Panc1 (cell line): ENCODE data around the gene TREX2. TPM values are rescaled to one million over a fixed set of nuclear protein-coding genes. Genes with fewer than 3 reads are reported as not detected.
A peak's percentile ranks its signal among the peaks of the same experiment; 100 is the strongest.

Experiments used
- ATAC-seq: fragments of 200-7000 bp; cut with Tn5 transposase; 2 replicates; pipeline ENCODE4 v1.9.1; 2020; ENCODE audit warnings: mild to moderate bottlenecking, moderate library complexity
- BruUV-seq: library from RNA; stranded (reverse); fragments of 400-500 nt; replicated peaks from 2 replicates; lab custom pipeline; 2021; lab: Mats Ljungman, UMichigan
- CTCF ChIA-PET: fragments of 300-600 bp; sonication (Branson Sonifier 250); formaldehyde crosslinking; loops from one replicate; lab custom pipeline; 2022; ENCODE audit warnings: antibody characterized with exemption; lab: Charles Lee
- POLR2A ChIA-PET: fragments of 300-600 bp; sonication (Branson Sonifier 250); formaldehyde crosslinking; loops from one replicate; lab custom pipeline; 2022; ENCODE audit warnings: antibody characterized with exemption; lab: Charles Lee
- DNase-seq: peaks from one replicate; pipeline ENCODE4 v3.0.0-alpha.2; 2010; ENCODE audit warnings: low read depth, low spot score
- H3K27ac ChIP-seq: 2 replicates; pipeline ENCODE4 v1.5.1; 2011; ENCODE audit warnings: mild to moderate bottlenecking, low read length, inconsistent platforms
- H3K27me3 ChIP-seq: fragments of 200-500 bp; sonication (Bioruptor generic); 2 replicates; pipeline ENCODE4 v1.6.0; 2014; ENCODE audit warnings: low read length, inconsistent platforms; ENCODE audit not compliant: control insufficient read depth, insufficient read depth
- H3K36me3 ChIP-seq: fragments of 200-500 bp; sonication (Bioruptor generic); 2 replicates; pipeline ENCODE4 v1.5.1; 2014; ENCODE audit warnings: inconsistent platforms, mild to moderate bottlenecking, low read length, moderate library complexity; ENCODE audit not compliant: control insufficient read depth, insufficient read depth
- H3K4me1 ChIP-seq: 2 replicates; pipeline ENCODE4 v1.5.1; 2011; ENCODE audit warnings: inconsistent platforms, mild to moderate bottlenecking, low read length, moderate library complexity; ENCODE audit not compliant: control insufficient read depth, insufficient read depth
- H3K4me3 ChIP-seq, 2 experiments: 2 replicates each; pipeline ENCODE4 v1.5.1; 2011 to 2012; ENCODE audit warnings: low read depth in 2 of 2, low read length in 2 of 2, mild to moderate bottlenecking in 2 of 2, inconsistent platforms in 1 of 2, moderate library complexity in 1 of 2
- H3K9me3 ChIP-seq: fragments of 200-500 bp; sonication (Bioruptor generic); 2 replicates; pipeline ENCODE4 v1.5.1; 2014; ENCODE audit warnings: low read depth, mild to moderate bottlenecking, inconsistent platforms, low read length, moderate library complexity; ENCODE audit not compliant: control insufficient read depth, insufficient read depth
- CTCF ChIP-seq: fragments of 450-650 bp; IDR thresholded peaks from 2 replicates; pipeline ENCODE4 v1.5.1; 2017; ENCODE audit warnings: mild to moderate bottlenecking
- POLR2AphosphoS5 ChIP-seq: IDR thresholded peaks from 2 replicates; pipeline ENCODE4 v1.6.1; 2012; ENCODE audit warnings: mild to moderate bottlenecking, low read depth, low read length, moderate library complexity
- REST ChIP-seq, 2 experiments: IDR thresholded peaks; 2 replicates each; pipeline ENCODE4 v1.6.1; 2011 to 2012; ENCODE audit warnings: low read depth in 2 of 2, control low read depth in 1 of 2, low read length in 1 of 2, mild to moderate bottlenecking in 1 of 2, moderate library complexity in 1 of 2; ENCODE audit not compliant: insufficient read depth in 1 of 2
- SIN3A ChIP-seq: IDR thresholded peaks from 2 replicates; pipeline ENCODE4 v1.6.1; 2012; ENCODE audit warnings: low read depth, mild to moderate bottlenecking, low read length, moderate library complexity, borderline replicate concordance; ENCODE audit not compliant: insufficient read depth
- TCF7L2 ChIP-seq: IDR thresholded peaks from 2 replicates; pipeline ENCODE4 v1.6.1; 2011; ENCODE audit warnings: mild to moderate bottlenecking, low read depth, low read length, inconsistent platforms
- in situ Hi-C: cut with HindIII; loops from 2 replicates; pipeline ENCODE4 v1.10.0; 2016; ENCODE audit warnings: low sequenced_read_pairs, low pct_unique_long_range_greater_than_20kb
- intact Hi-C: fragments of 100-400 bp; cut with micrococcal nuclease; formaldehyde crosslinking; loops from one replicate; pipeline ENCODE4 v1.10.0; 2022; ENCODE audit not compliant: unreplicated experiment
- total RNA-seq: library from RNA; stranded (reverse); gene quantifications from one replicate; pipeline ENCODE4 v1.2.1, GENCODE V29; 2021; ENCODE audit not compliant: unreplicated experiment

TREX2 gene
- total RNA-seq, 1 experiment from 2014 or later, result 2.4 TPM

GRCh38 chrX:153485396-153486080, 39.7 kb upstream of the TREX2 start:
- DNase-seq (no peak), ATAC-seq (no peak)
- Histone ChIP-seq H3K27me3 (no peaks in the 10 kb centered on the region), H3K4me3 (no peak overlapping the region), H3K27ac (no peak overlapping the region), H3K4me1 (peaks cover 29% of the 10 kb centered on the region), H3K9me3 (no peaks in the 10 kb centered on the region), H3K36me3 (no peaks in the 10 kb centered on the region)
- POLR2A ChIA-PET, result no interaction called here
- CTCF ChIA-PET, result no interaction called here
- TF ChIP-seq TCF7L2, result no peak
- TF ChIP-seq POLR2AphosphoS5, result no peak
- no peak for TF ChIP-seq SIN3A
- TF ChIP-seq REST (IDR thresholded peaks at IDR 0.05; ENCODE audit: insufficient read depth in 1 of 2, low read depth in 2 of 2, low read length in 1 of 2), result no peak
- TF ChIP-seq CTCF, result no peak
- in situ Hi-C loops, result no loop called here
- BruUV-seq, result no TSS peak
- intact Hi-C loops, result no loop called here

- H3K4me1 ChIP-seq, result peaks cover 5% of the 10 kb centered on the region
- H3K27me3 ChIP-seq, result no peaks in the 10 kb centered on the region
- TF ChIP-seq REST (IDR thresholded peaks at IDR 0.05; ENCODE audit: insufficient read depth in 1 of 2, low read depth in 2 of 2, low read length in 1 of 2), result no peak
- TF ChIP-seq CTCF, result no peak
- no peak for TF ChIP-seq POLR2AphosphoS5
- TF ChIP-seq TCF7L2, result no peak
- no peak for TF ChIP-seq SIN3A
- BruUV-seq, result no TSS peak
- POLR2A ChIA-PET, result no interaction called here
- intact Hi-C loops (no loop called here), in situ Hi-C loops (no loop called here)
- no peak overlapping the region for H3K27ac ChIP-seq
- H3K9me3 ChIP-seq, result no peaks in the 10 kb centered on the region
- CTCF ChIA-PET, result no interaction called here
- DNase-seq (no peak), ATAC-seq (0 out of 2 replicates have a peak, but pooled peaks have one; percentile 9)
- no peak overlapping the region for H3K4me3 ChIP-seq
- no peaks in the 10 kb centered on the region for H3K36me3 ChIP-seq
These were observed 36.6 kb upstream of the TREX2 start for GRCh38 chrX:153482376-153483015.
